OCI-LY3 (cell line): ENCODE data around the gene PSMC2.

Experiments
- CTCF ChIP-seq: fragments of 200-600, 300-600 bp; sonication (generic); IDR thresholded peaks from 2 replicates; pipeline ENCODE4 v1.5.1; 2014; ENCODE audit warnings: antibody characterized with exemption, low read length, low read depth
- EZH2phosphoT487 ChIP-seq: fragments of 200-600 bp; shearing (Covaris generic); IDR thresholded peaks from 2 replicates; pipeline ENCODE4 v1.6.1; 2018; ENCODE audit warnings: antibody characterized with exemption, mixed run types, low read depth

DNA sequence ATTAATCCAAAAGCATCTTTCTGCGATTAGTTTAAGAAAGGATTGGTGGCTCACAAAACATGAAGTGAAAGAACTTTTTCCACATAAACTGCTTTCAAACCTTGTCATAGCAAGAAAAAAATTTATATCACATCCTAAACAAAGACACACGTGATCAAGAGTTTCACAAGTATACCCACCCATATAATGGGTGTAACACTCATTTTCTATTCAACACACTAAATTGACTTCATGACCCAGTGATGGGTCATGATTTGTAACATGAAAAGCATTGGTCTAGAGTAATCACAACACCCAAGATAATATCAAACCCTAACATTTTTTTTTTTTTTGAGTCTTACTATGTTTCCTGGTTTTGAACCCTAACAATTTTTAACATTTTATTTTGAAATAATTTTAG lies 32.6 kb upstream of the PSMC2 start:
- TF ChIP-seq CTCF (no peak), EZH2phosphoT487 (no peak)
